ENCODE measurements around the gene RNF26.
A peak's percentile ranks its signal among the peaks of the same experiment; 100 is the strongest.

RNF26 gene

GRCh38 chr11:119355091-119355843 is 20.9 kb downstream of the RNF26 start:
- DNase-seq (ENCODE audit: low read depth in 1 of 2, low spot score in 1 of 2): peak; percentile 51 to 64
- TF ChIP-seq JUND (IDR thresholded peaks at IDR 0.05; ENCODE audit: low read depth): no peak
- in situ Hi-C loops (cut with HindIII; ENCODE audit: low pct_unique_long_range_greater_than_20kb, low sequenced_read_pairs): no loop called here

- in situ Hi-C loops (cut with HindIII; ENCODE audit: low pct_unique_long_range_greater_than_20kb, low sequenced_read_pairs): no loop called here
- TF ChIP-seq JUND (IDR thresholded peaks at IDR 0.05; ENCODE audit: low read depth): no peak
- peak; percentile 86 to 89 for DNase-seq (ENCODE audit: low read depth in 1 of 2, low spot score in 1 of 2)
These were observed 22.2 kb downstream of the RNF26 start for GRCh38 chr11:119356349-119357031.

- in situ Hi-C loops (cut with HindIII; ENCODE audit: low pct_unique_long_range_greater_than_20kb, low sequenced_read_pairs): no loop called here
- no peak for TF ChIP-seq JUND (IDR thresholded peaks at IDR 0.05; ENCODE audit: low read depth)
- no peak for DNase-seq (ENCODE audit: low read depth in 1 of 2, low spot score in 1 of 2)
These were observed 22.7 kb downstream of the RNF26 start for GRCh38 chr11:119357074-119357473.

GRCh38 chr11:119359365-119360214 is 25.3 kb downstream of the RNF26 start:
- DNase-seq (ENCODE audit: low read depth in 1 of 2, low spot score in 1 of 2): no peak
- in situ Hi-C loops (cut with HindIII; ENCODE audit: low pct_unique_long_range_greater_than_20kb, low sequenced_read_pairs): no loop called here
- TF ChIP-seq JUND (IDR thresholded peaks at IDR 0.05; ENCODE audit: low read depth): no peak

- in situ Hi-C loops (cut with HindIII; ENCODE audit: low pct_unique_long_range_greater_than_20kb, low sequenced_read_pairs): no loop called here
- no peak; the same call in 1 of the 2 replicates for TF ChIP-seq JUND (IDR thresholded peaks at IDR 0.05; ENCODE audit: low read depth)
- DNase-seq (ENCODE audit: low read depth in 1 of 2, low spot score in 1 of 2): peak; percentile 73 to 97
These were observed 26.9 kb downstream of the RNF26 start for GRCh38 chr11:119361056-119361787.

- no peak for TF ChIP-seq JUND (IDR thresholded peaks at IDR 0.05; ENCODE audit: low read depth)
- in situ Hi-C loops (cut with HindIII; ENCODE audit: low pct_unique_long_range_greater_than_20kb, low sequenced_read_pairs): no loop called here
- no peak for DNase-seq (ENCODE audit: low read depth in 1 of 2, low spot score in 1 of 2)
These were observed 27.8 kb downstream of the RNF26 start for GRCh38 chr11:119361941-119362725.

- DNase-seq (ENCODE audit: low read depth in 1 of 2, low spot score in 1 of 2): no peak
- TF ChIP-seq JUND (IDR thresholded peaks at IDR 0.05; ENCODE audit: low read depth): no peak
- in situ Hi-C loops (cut with HindIII; ENCODE audit: low pct_unique_long_range_greater_than_20kb, low sequenced_read_pairs): no loop called here
These were observed 28.4 kb downstream of the RNF26 start for GRCh38 chr11:119362741-119363080.

- no peak for TF ChIP-seq JUND (IDR thresholded peaks at IDR 0.05; ENCODE audit: low read depth)
- in situ Hi-C loops (cut with HindIII; ENCODE audit: low pct_unique_long_range_greater_than_20kb, low sequenced_read_pairs): no loop called here
- no peak for DNase-seq (ENCODE audit: low read depth in 1 of 2, low spot score in 1 of 2)
These were observed 28.9 kb downstream of the RNF26 start for GRCh38 chr11:119363081-119363850.

- TF ChIP-seq JUND (IDR thresholded peaks at IDR 0.05; ENCODE audit: low read depth): no peak
- in situ Hi-C loops (cut with HindIII; ENCODE audit: low pct_unique_long_range_greater_than_20kb, low sequenced_read_pairs): no loop called here
- peak; percentile 74 to 77 for DNase-seq (ENCODE audit: low read depth in 1 of 2, low spot score in 1 of 2)
These were observed 29.7 kb downstream of the RNF26 start for GRCh38 chr11:119363851-119364590.

- DNase-seq (ENCODE audit: low read depth in 1 of 2, low spot score in 1 of 2): no peak
- in situ Hi-C loops (cut with HindIII; ENCODE audit: low pct_unique_long_range_greater_than_20kb, low sequenced_read_pairs): no loop called here
- no peak for TF ChIP-seq JUND (IDR thresholded peaks at IDR 0.05; ENCODE audit: low read depth)
These were observed 30.8 kb downstream of the RNF26 start for GRCh38 chr11:119365071-119365591.
